ENCODE measurements around the gene SLC35E1.

DNA sequence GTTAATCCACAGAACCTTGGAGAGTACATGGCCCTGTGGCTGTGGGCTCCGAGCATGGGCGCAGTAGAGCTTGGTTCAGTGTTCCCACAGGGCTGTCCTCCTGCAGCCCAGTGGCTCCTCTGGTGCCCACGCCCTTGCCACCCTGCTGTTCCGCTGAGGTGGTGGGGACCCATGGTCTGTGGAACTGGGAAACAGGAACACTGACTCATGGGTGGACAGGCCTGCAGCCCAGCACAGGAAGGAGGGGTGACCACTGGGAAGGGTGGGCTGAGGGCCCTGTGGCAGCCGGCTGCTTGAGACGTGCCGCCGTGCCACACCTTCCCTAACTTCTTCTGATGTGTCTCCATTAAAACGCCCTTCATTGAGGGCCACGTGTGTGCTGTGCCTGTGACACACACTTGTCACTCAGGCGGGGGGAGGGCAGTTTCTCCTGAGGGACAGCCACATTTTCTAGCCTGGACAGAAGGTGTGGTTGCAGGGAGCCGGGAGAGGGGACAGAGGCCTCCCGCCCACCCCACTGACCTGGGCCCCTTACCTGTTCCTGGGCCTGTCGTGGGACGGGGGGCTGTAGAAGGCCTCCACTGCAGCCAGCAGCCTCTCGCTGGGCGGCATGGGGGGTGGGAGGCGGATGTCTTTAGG lies 51.1 kb downstream of the SLC35E1 start:
- TF ChIP-seq, protein P1, sequence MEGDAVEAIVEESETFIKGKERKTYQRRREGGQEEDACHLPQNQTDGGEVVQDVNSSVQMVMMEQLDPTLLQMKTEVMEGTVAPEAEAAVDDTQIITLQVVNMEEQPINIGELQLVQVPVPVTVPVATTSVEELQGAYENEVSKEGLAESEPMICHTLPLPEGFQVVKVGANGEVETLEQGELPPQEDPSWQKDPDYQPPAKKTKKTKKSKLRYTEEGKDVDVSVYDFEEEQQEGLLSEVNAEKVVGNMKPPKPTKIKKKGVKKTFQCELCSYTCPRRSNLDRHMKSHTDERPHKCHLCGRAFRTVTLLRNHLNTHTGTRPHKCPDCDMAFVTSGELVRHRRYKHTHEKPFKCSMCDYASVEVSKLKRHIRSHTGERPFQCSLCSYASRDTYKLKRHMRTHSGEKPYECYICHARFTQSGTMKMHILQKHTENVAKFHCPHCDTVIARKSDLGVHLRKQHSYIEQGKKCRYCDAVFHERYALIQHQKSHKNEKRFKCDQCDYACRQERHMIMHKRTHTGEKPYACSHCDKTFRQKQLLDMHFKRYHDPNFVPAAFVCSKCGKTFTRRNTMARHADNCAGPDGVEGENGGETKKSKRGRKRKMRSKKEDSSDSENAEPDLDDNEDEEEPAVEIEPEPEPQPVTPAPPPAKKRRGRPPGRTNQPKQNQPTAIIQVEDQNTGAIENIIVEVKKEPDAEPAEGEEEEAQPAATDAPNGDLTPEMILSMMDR (IDR thresholded peaks at IDR 0.05): no peak
- TF ChIP-seq POLR2A (IDR thresholded peaks at IDR 0.05) (no peak), POLR2AphosphoS5 (IDR thresholded peaks at IDR 0.05) (no peak)

All from breast epithelium (tissue), 3 donors.